GM12878 (cell line): ENCODE data around the gene C17orf78. TPM values are rescaled to one million over a fixed set of nuclear protein-coding genes. Genes with fewer than 3 reads are reported as not detected.

ENCODE experiments used
- EGR1 ChIP-seq, 2 experiments: IDR thresholded peaks; 1 replicate in 1 of 2; 2 replicates in 1 of 2; pipeline ENCODE4 v1.6.1; 2011 to 2012; ENCODE audit warnings: low read depth in 2 of 2, low read length in 2 of 2, borderline replicate concordance in 1 of 2, mild to moderate bottlenecking in 1 of 2, moderate library complexity in 1 of 2
- FOXK2 ChIP-seq: fragments of 450-650 bp; IDR thresholded peaks from 2 replicates; pipeline ENCODE4 v1.6.1; 2017; ENCODE audit warnings: mild to moderate bottlenecking, moderate library complexity
- IKZF2 ChIP-seq, 2 experiments: fragments of 450-650 bp; IDR thresholded peaks; 2 replicates each; pipeline ENCODE4 v1.6.1; 2017; ENCODE audit warnings: mild to moderate bottlenecking in 2 of 2, moderate library complexity in 2 of 2
- MXI1 ChIP-seq: fragments of 150-350 bp; IDR thresholded peaks from 2 replicates; pipeline ENCODE4 v1.6.1; 2011; ENCODE audit warnings: low read depth, mild to moderate bottlenecking, inconsistent platforms, low read length, improper control_type of control experiment
- NFIC ChIP-seq: IDR thresholded peaks from 2 replicates; pipeline ENCODE4 v1.6.1; 2012; ENCODE audit warnings: low read depth, mild to moderate bottlenecking, inconsistent platforms, low read length, moderate library complexity
- NR2C2 ChIP-seq: IDR thresholded peaks from 2 replicates; pipeline ENCODE4 v1.6.1; 2011; ENCODE audit warnings: borderline replicate concordance, low read depth; ENCODE audit not compliant: control insufficient read depth, insufficient read length
- SMARCA5 ChIP-seq: fragments of 450-650 bp; IDR thresholded peaks from 2 replicates; pipeline ENCODE4 v1.6.1; 2017; ENCODE audit warnings: mild to moderate bottlenecking
- SPI1 ChIP-seq: IDR thresholded peaks from 2 replicates; pipeline ENCODE4 v1.6.1; 2011; ENCODE audit warnings: low read depth, mild to moderate bottlenecking, low read length, moderate library complexity, borderline replicate concordance; ENCODE audit not compliant: insufficient read depth
- STAT3 ChIP-seq: IDR thresholded peaks from 2 replicates; pipeline ENCODE4 v1.6.1; 2011; ENCODE audit warnings: low read depth, low read length, improper control_type of control experiment
- TAF1 ChIP-seq: IDR thresholded peaks from 2 replicates; pipeline ENCODE4 v1.6.1; 2011; ENCODE audit warnings: mild to moderate bottlenecking, low read depth, low read length, borderline replicate concordance
- polyA plus RNA-seq, 11 experiments: library from polyadenylated mRNA; depleted of rRNA in 4 of 11; unstranded in 6 of 11; stranded (reverse) in 5 of 11; fragments of >200 nt; fragmentation: Nextera tagmentation in 4 of 11; fragmentation: Illumina TruSeq in 1 of 11; extraction: Ambion mirVana in 4 of 11; extraction: Trizol in 1 of 11; gene quantifications; 1 replicate in 1 of 11; 2 replicates in 10 of 11; pipeline versions ENCODE4 v1.2.1 to v1.2.3, GENCODE V29; 2011 to 2016; ENCODE audit warnings: inconsistent platforms in 2 of 11, missing spikeins in 2 of 11, low read depth in 1 of 11
- total RNA-seq, 4 experiments: library from RNA; depleted of rRNA in 3 of 4; stranded (reverse); fragments of >200 nt in 3 of 4; fragmentation: Illumina TruSeq in 1 of 4; extraction: Trizol in 1 of 4; gene quantifications; 2 replicates each; pipeline versions ENCODE4 v1.2.1 to v1.2.3, GENCODE V29; 2013 to 2021
- TF ChIP-seq, protein P1 (sequence below): fragments of 450-650 bp; formaldehyde crosslinking; IDR thresholded peaks from 2 replicates; pipeline ENCODE4 v1.4.0; 2020; ENCODE audit warnings: mild to moderate bottlenecking, moderate library complexity
- TF ChIP-seq, protein P2 (sequence below): IDR thresholded peaks from 2 replicates; pipeline ENCODE4 v1.6.1; 2012; ENCODE audit warnings: improper control_type of control experiment, low read depth, low read length; ENCODE audit not compliant: insufficient replicate concordance
- TF ChIP-seq, protein P3 (sequence below): fragments of 450-650 bp; conservative IDR thresholded peaks from 2 replicates; pipeline ENCODE4 v1.6.1; 2017; ENCODE audit warnings: mild to moderate bottlenecking, moderate library complexity
- TF ChIP-seq, protein P4 (sequence below): fragments of 150-350 bp; IDR thresholded peaks from 2 replicates; pipeline ENCODE4 v1.6.1; 2014; ENCODE audit warnings: mild to moderate bottlenecking, low read depth, low read length
- TF ChIP-seq, protein P5 (sequence below): fragments of 450-650 bp; IDR thresholded peaks from 2 replicates; pipeline ENCODE4 v1.6.1; 2017; ENCODE audit warnings: low read depth, mild to moderate bottlenecking, moderate library complexity

C17orf78 gene
- total and polyA plus RNA-seq, 10 of the 15 experiments (the other 5 are each of a cell fraction or from before 2014, with no cell fraction given), result 0.10 TPM; not detected in 9

DNA sequence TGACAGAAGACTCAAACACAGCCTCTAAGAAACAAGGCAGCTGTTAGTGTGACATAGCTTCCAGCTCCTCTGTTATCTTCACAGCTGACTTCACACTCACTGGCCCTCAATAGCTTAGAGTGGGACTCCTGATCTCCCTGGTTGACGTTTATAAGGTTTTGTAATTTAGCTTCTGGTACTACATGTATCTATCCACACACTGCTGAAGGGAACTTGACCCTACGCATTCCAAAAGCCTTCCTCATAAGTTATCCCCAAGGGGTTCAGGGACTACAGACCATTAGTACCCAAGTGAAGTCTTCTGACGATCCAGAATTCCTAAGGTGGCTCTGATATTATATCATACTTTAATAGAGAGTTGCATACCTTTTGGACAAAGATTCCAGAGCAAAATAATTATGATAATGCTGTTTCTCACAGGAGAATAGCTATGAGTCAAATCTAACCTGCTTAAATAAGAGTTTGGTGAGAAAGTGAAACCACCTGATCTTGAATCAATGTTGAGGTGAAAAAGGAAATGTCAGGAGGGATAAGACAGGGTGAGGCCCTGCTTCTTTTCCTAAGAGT is 16.3 kb downstream of the C17orf78 start (continued):
- TF ChIP-seq, protein P1, sequence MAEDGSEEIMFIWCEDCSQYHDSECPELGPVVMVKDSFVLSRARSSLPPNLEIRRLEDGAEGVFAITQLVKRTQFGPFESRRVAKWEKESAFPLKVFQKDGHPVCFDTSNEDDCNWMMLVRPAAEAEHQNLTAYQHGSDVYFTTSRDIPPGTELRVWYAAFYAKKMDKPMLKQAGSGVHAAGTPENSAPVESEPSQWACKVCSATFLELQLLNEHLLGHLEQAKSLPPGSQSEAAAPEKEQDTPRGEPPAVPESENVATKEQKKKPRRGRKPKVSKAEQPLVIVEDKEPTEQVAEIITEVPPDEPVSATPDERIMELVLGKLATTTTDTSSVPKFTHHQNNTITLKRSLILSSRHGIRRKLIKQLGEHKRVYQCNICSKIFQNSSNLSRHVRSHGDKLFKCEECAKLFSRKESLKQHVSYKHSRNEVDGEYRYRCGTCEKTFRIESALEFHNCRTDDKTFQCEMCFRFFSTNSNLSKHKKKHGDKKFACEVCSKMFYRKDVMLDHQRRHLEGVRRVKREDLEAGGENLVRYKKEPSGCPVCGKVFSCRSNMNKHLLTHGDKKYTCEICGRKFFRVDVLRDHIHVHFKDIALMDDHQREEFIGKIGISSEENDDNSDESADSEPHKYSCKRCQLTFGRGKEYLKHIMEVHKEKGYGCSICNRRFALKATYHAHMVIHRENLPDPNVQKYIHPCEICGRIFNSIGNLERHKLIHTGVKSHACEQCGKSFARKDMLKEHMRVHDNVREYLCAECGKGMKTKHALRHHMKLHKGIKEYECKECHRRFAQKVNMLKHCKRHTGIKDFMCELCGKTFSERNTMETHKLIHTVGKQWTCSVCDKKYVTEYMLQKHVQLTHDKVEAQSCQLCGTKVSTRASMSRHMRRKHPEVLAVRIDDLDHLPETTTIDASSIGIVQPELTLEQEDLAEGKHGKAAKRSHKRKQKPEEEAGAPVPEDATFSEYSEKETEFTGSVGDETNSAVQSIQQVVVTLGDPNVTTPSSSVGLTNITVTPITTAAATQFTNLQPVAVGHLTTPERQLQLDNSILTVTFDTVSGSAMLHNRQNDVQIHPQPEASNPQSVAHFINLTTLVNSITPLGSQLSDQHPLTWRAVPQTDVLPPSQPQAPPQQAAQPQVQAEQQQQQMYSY (CRISPR knock-in tag), result no peak
- no peak for TF ChIP-seq SPI1
- TF ChIP-seq, protein P2, sequence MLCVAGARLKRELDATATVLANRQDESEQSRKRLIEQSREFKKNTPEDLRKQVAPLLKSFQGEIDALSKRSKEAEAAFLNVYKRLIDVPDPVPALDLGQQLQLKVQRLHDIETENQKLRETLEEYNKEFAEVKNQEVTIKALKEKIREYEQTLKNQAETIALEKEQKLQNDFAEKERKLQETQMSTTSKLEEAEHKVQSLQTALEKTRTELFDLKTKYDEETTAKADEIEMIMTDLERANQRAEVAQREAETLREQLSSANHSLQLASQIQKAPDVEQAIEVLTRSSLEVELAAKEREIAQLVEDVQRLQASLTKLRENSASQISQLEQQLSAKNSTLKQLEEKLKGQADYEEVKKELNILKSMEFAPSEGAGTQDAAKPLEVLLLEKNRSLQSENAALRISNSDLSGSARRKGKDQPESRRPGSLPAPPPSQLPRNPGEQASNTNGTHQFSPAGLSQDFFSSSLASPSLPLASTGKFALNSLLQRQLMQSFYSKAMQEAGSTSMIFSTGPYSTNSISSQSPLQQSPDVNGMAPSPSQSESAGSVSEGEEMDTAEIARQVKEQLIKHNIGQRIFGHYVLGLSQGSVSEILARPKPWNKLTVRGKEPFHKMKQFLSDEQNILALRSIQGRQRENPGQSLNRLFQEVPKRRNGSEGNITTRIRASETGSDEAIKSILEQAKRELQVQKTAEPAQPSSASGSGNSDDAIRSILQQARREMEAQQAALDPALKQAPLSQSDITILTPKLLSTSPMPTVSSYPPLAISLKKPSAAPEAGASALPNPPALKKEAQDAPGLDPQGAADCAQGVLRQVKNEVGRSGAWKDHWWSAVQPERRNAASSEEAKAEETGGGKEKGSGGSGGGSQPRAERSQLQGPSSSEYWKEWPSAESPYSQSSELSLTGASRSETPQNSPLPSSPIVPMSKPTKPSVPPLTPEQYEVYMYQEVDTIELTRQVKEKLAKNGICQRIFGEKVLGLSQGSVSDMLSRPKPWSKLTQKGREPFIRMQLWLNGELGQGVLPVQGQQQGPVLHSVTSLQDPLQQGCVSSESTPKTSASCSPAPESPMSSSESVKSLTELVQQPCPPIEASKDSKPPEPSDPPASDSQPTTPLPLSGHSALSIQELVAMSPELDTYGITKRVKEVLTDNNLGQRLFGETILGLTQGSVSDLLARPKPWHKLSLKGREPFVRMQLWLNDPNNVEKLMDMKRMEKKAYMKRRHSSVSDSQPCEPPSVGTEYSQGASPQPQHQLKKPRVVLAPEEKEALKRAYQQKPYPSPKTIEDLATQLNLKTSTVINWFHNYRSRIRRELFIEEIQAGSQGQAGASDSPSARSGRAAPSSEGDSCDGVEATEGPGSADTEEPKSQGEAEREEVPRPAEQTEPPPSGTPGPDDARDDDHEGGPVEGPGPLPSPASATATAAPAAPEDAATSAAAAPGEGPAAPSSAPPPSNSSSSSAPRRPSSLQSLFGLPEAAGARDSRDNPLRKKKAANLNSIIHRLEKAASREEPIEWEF, result no peak
- no peak for TF ChIP-seq FOXK2
- TF ChIP-seq, protein P3, sequence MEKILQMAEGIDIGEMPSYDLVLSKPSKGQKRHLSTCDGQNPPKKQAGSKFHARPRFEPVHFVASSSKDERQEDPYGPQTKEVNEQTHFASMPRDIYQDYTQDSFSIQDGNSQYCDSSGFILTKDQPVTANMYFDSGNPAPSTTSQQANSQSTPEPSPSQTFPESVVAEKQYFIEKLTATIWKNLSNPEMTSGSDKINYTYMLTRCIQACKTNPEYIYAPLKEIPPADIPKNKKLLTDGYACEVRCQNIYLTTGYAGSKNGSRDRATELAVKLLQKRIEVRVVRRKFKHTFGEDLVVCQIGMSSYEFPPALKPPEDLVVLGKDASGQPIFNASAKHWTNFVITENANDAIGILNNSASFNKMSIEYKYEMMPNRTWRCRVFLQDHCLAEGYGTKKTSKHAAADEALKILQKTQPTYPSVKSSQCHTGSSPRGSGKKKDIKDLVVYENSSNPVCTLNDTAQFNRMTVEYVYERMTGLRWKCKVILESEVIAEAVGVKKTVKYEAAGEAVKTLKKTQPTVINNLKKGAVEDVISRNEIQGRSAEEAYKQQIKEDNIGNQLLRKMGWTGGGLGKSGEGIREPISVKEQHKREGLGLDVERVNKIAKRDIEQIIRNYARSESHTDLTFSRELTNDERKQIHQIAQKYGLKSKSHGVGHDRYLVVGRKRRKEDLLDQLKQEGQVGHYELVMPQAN, result no peak
- no peak for TF ChIP-seq SMARCA5
- no peak for TF ChIP-seq MXI1
- TF ChIP-seq, protein P4, sequence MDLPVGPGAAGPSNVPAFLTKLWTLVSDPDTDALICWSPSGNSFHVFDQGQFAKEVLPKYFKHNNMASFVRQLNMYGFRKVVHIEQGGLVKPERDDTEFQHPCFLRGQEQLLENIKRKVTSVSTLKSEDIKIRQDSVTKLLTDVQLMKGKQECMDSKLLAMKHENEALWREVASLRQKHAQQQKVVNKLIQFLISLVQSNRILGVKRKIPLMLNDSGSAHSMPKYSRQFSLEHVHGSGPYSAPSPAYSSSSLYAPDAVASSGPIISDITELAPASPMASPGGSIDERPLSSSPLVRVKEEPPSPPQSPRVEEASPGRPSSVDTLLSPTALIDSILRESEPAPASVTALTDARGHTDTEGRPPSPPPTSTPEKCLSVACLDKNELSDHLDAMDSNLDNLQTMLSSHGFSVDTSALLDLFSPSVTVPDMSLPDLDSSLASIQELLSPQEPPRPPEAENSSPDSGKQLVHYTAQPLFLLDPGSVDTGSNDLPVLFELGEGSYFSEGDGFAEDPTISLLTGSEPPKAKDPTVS, result no peak
- TF ChIP-seq EGR1 (IDR thresholded peaks at IDR 0.05; ENCODE audit: borderline replicate concordance in 1 of 2, low read depth in 2 of 2, low read length in 2 of 2), result no peak
- TF ChIP-seq NFIC, result peak; percentile 77; the same call in 1 of the 2 replicates
- no peak for TF ChIP-seq TAF1
- TF ChIP-seq STAT3, result no peak
- no peak for TF ChIP-seq NR2C2
- TF ChIP-seq IKZF2 (IDR thresholded peaks at IDR 0.05), result peak; percentile 84; a peak in 3 of 4 replicates
- TF ChIP-seq, protein P5, sequence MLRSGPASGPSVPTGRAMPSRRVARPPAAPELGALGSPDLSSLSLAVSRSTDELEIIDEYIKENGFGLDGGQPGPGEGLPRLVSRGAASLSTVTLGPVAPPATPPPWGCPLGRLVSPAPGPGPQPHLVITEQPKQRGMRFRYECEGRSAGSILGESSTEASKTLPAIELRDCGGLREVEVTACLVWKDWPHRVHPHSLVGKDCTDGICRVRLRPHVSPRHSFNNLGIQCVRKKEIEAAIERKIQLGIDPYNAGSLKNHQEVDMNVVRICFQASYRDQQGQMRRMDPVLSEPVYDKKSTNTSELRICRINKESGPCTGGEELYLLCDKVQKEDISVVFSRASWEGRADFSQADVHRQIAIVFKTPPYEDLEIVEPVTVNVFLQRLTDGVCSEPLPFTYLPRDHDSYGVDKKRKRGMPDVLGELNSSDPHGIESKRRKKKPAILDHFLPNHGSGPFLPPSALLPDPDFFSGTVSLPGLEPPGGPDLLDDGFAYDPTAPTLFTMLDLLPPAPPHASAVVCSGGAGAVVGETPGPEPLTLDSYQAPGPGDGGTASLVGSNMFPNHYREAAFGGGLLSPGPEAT, result peak; percentile 57; the same call in 1 of the 2 replicates
